Right cardiac atrium (tissue), 5 donors: ENCODE data around the gene DCLRE1B. TPM values are rescaled to one million over a fixed set of nuclear protein-coding genes. Genes with fewer than 3 reads are reported as not detected.

Experiments
- ATAC-seq, 2 donors: fragments of 200-7000 bp; cut with Tn5 transposase; one replicate each; pipeline versions ENCODE4 v1.8.0 to v1.9.1; 2020; ENCODE audit warnings: moderate library complexity in 2 of 2, mild to moderate bottlenecking in 1 of 2
- DNase-seq, 3 donors: peaks; one replicate each; pipeline ENCODE4 v3.0.0-alpha.2; 2020
- H3K27ac ChIP-seq: one replicate; pipeline ENCODE4 v1.5.1; 2013; ENCODE audit warnings: mild to moderate bottlenecking, low read length, control low read depth, moderate library complexity
- H3K27me3 ChIP-seq: one replicate; pipeline ENCODE4 v1.6.1; 2013; ENCODE audit not compliant: control insufficient read depth, insufficient read depth
- H3K4me1 ChIP-seq: one replicate; pipeline ENCODE4 v1.6.1; 2013; ENCODE audit warnings: low read length; ENCODE audit not compliant: control insufficient read depth, insufficient read depth
- H3K4me3 ChIP-seq: one replicate; pipeline ENCODE4 v1.5.1; 2013; ENCODE audit warnings: low read length, control low read depth
- H3K9me3 ChIP-seq: one replicate; pipeline ENCODE4 v1.6.1; 2013; ENCODE audit warnings: low read length; ENCODE audit not compliant: control insufficient read depth
- WGBS: extraction: QIAGEN DNeasy Blood & Tissue Kit; methylation state at CpG from one replicate; pipeline ENCODE4 v1.1.7; 2013; 5-methylcytosine and 5-hydroxymethylcytosine counted together
- intact Hi-C, 4 donors: fragments of 100-400 bp; cut with DNase I; formaldehyde crosslinking; loops; one replicate each; pipeline versions ENCODE4 v1.11.0 to v1.14.0; 2022 to 2023
- polyA plus RNA-seq: library from polyadenylated mRNA; stranded (reverse); fragments of 200-250 nt; gene quantifications from one replicate; pipeline ENCODE4 v1.2.3, GENCODE V29; 2013
- total RNA-seq, 4 donors: library from RNA; stranded (reverse); fragmentation: NEBNext Ultra II Directional; extraction: Animal tissue kit (Norgen Biotek cat#: 25700); gene quantifications; one replicate each; pipeline ENCODE4 v1.2.1, GENCODE V29; 2021
- donor health status: healthy with polysubstance abuse.
- donor health status: DM: no; HTN: yes; CAD: no.
- donor health status: DM: no; HTN: no; CAD: no.
- donor health status: DM: no; HTN: yes; CAD: no; lungs with severe emphysema.
- donor health status: DM: yes; HTN: yes; CAD: no.

DCLRE1B gene
- total and polyA plus RNA-seq, 5 donors, result 0.97 to 3.4 (median 2.6) TPM

DNA sequence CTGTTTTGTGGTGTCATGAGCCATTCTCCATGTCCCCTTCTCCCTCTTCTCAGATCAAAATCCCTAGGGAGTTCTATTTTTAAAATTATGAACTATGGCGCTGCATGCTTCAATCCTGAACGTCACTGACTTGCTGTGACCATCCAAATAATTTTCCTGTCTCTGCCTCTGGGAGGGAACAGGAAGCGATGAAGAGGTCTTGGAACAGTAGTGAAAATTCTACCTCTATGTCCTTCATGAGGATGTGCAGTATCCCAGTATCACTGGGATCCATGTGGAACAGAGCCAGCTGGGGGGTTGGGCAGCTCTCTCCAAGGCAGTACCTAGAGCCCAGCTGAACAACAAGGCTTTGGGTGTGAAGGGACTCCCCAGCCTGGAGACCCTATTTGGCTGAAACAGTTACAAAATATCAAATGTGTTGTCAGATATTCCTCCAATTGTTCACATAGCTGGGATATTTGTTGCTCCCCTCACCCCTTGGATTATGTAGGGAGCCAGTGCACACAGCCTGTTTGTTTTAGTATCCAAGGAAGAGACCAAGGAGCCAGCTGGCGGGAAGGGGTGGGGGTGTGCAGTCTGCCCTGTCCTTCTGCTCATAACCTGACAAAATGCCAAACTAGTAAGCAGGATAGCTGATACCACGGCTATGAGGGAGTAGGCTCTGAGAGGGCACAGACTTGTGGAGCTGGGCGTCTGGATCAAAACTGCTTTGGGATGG is 7.6 kb downstream of the DCLRE1B start:
- peak overlapping the region; percentile 9 for H3K4me3 ChIP-seq

GRCh38 chr1:113913312-113913668 is 8.2 kb downstream of the DCLRE1B start:
- Histone ChIP-seq H3K4me3 (no peak overlapping the region), H3K27ac (peak overlapping the region; percentile 96), H3K9me3 (no peaks in the 10 kb centered on the region), H3K4me1 (peaks cover 6% of the 10 kb centered on the region), H3K27me3 (no peaks in the 10 kb centered on the region)
- intact Hi-C loops, result no loop called here
- ATAC-seq (peak in 1 of 2 donors; percentile 33), DNase-seq (no peak)
- WGBS, result 25% methylated on average over 3 of the region's 3 CpGs

More for the DNA sequence above, 7.6 kb downstream of the DCLRE1B start:
- ATAC-seq, result peak; percentile 90 to 92
- Histone ChIP-seq H3K27me3 (no peaks in the 10 kb centered on the region), H3K27ac (peak overlapping the region; percentile 96), H3K9me3 (no peaks in the 10 kb centered on the region), H3K4me1 (peaks cover 6% of the 10 kb centered on the region)
- 22% methylated on average over 6 of the region's 6 CpGs for WGBS
- intact Hi-C loops, result no loop called here
- DNase-seq, result peak; percentile 47 to 77 (median 77)

DNA sequence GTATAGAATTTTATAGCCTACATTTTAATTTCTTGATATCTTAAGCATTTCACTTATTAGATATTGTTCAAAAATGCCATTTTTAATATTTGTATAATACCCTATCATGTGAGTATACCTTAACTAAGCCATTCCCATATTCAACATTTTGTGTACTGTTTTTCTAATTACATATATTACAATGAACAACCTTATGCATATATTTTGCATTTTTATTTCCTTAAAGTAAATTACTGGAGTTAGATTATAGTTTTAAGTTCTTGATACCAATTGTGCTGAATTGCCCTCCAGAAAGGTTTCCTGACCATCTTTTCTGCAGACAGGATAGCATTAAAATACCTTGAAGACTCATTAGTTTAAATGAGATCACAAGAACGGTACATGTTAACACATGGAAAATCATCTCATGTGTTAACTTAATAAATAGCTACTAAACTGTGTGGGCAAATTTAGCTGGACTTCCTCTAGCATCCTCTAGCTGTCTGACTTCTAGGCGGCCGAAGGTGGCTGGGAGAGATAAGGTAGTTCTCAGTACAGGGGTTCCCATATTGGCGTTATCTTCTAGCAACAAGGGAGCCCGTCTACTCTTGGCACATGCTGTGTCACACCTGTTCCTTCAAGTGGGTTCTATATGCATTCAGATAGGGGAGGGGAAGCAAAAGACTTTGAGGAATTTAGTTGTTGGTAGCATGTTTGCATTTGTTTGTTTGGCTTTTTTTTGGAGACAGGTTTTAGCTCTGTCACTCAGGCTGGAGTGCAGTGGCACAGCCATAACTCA is 8.9 kb downstream of the DCLRE1B start:
- no peak overlapping the region for H3K27ac ChIP-seq
- ATAC-seq, result no peak
- no peaks in the 10 kb centered on the region for H3K27me3 ChIP-seq
- 59% methylated on average over 5 of the region's 5 CpGs for WGBS
- intact Hi-C loops, result no loop called here
- no peaks in the 10 kb centered on the region for H3K9me3 ChIP-seq
- no peak for DNase-seq
- H3K4me1 ChIP-seq, result peaks cover 6% of the 10 kb centered on the region
- H3K4me3 ChIP-seq, result no peak overlapping the region

- intact Hi-C loops, result no loop called here
- WGBS, result 99% methylated on average over 5 of the region's 5 CpGs
- Histone ChIP-seq H3K27ac (no peak overlapping the region), H3K27me3 (no peaks in the 10 kb centered on the region), H3K9me3 (no peaks in the 10 kb centered on the region), H3K4me1 (peaks cover 6% of the 10 kb centered on the region), H3K4me3 (no peak overlapping the region)
- ATAC-seq (no peak), DNase-seq (no peak)
Measured at GRCh38 chr1:113916974-113917373, 11.8 kb downstream of the DCLRE1B start.

GRCh38 chr1:113917400-113918082 is 12.4 kb downstream of the DCLRE1B start:
- WGBS, result 81% methylated on average over 2 of the region's 2 CpGs
- Histone ChIP-seq H3K4me3 (no peak overlapping the region), H3K27ac (no peak overlapping the region), H3K27me3 (no peaks in the 10 kb centered on the region), H3K9me3 (no peaks in the 10 kb centered on the region), H3K4me1 (peaks cover 6% of the 10 kb centered on the region)
- intact Hi-C loops, result no loop called here
- DNase-seq, result no peak
- ATAC-seq, result no peak

DNA sequence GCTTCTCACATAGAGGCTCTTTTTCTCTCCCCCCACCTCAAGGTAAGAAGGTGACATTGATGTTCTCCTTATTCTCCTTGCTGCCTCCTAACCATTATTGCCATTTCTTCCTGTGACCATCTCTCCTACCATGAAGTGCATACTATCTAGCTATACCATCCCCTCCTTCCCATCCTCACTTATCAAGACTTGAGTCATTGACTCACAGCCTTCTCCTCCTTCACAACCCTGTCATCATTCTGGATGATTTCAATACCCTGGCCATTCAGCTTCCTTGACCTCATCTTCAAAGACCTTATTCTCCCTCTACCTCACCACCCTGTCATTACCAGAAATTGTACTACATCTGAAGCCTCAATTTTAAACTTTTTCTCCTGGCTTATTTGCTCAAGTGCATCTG is 13.1 kb downstream of the DCLRE1B start:
- Histone ChIP-seq H3K4me1 (no peaks in the 10 kb centered on the region), H3K27ac (no peak overlapping the region), H3K4me3 (no peak overlapping the region), H3K9me3 (no peaks in the 10 kb centered on the region), H3K27me3 (no peaks in the 10 kb centered on the region)
- no peak for DNase-seq
- no peak for ATAC-seq
- intact Hi-C loops, result no loop called here

- Histone ChIP-seq H3K4me3 (no peak overlapping the region), H3K27ac (no peak overlapping the region), H3K27me3 (no peaks in the 10 kb centered on the region), H3K9me3 (no peaks in the 10 kb centered on the region), H3K4me1 (no peaks in the 10 kb centered on the region)
- ATAC-seq, result no peak
- WGBS, result 71% methylated on average over 4 of the region's 4 CpGs
- intact Hi-C loops, result no loop called here
- no peak for DNase-seq
Measured at GRCh38 chr1:113922957-113923356, 17.8 kb downstream of the DCLRE1B start.

GRCh38 chr1:113924473-113924872 is 19.3 kb downstream of the DCLRE1B start:
- Histone ChIP-seq H3K27ac (no peak overlapping the region), H3K4me1 (no peaks in the 10 kb centered on the region), H3K27me3 (no peaks in the 10 kb centered on the region), H3K4me3 (no peak overlapping the region), H3K9me3 (no peaks in the 10 kb centered on the region)
- intact Hi-C loops, result no loop called here
- DNase-seq (no peak), ATAC-seq (no peak)
- WGBS, result 91% methylated on average over 2 of the region's 2 CpGs

DNA sequence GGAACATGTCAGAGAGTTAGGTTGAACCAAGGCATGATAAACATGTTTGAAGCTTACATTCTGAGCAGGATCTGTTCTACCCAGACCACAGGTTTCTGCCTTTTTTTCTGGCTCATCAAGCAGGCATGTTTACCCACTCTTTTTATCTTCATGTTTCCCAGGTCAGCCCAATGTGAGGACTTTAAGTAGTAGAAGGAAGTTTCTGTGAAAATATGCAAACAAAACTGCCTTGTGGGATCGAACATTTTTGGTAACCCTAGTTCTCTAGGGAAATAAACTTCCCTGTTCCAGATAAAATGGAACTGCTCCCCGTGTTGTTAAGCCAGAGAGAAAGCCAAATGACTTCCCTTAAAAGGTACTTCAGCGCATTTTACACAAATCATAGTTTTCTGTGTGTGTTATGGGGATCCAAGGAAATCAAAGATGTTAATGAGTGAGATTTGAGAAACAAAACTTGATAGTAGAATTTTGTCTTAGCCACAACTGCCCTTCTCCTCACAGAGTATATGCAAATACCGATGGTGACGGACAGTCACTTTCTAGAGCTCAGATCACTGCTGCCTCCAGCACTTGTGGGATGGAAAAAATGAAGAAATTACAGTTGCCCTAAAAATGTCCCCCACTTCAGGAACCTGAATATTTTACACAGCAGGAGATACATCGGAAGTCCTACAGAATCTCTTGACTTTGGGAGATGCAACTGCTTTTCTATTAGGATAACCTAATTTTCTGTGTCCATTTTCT is 23.2 kb downstream of the DCLRE1B start:
- 16% methylated on average over 6 of the region's 6 CpGs for WGBS
- H3K4me1 ChIP-seq, result peaks cover 3% of the 10 kb centered on the region

GRCh38 chr1:113928941-113929749 is 24.0 kb downstream of the DCLRE1B start, which contains the start of gene HIPK1:
Gene HIPK1, plus strand, starts transcription at chr1:113929324.
- intact Hi-C loops, result loop anchor here in 1 of 4 donors (2.0 kb wide), 1 partner anchor 24 kb away; the partner anchor contains the start of genes AP4B1 and DCLRE1B
- Histone ChIP-seq H3K4me1 (peaks cover 3% of the 10 kb centered on the region), H3K27me3 (no peaks in the 10 kb centered on the region), H3K27ac (peak within 1 kb of the TSS; percentile 96), H3K9me3 (no peaks in the 10 kb centered on the region), H3K4me3 (peak within 1 kb of the TSS; percentile 76)
- DNase-seq (peak; percentile 94 to 97 (median 97)), ATAC-seq (peak; percentile 95)
- under 1% methylated on average over 61 of the region's 61 CpGs for WGBS

More for the DNA sequence above, 23.2 kb downstream of the DCLRE1B start:
- Histone ChIP-seq H3K9me3 (no peaks in the 10 kb centered on the region), H3K4me3 (peak overlapping the region; percentile 76), H3K27ac (peak overlapping the region; percentile 96), H3K27me3 (no peaks in the 10 kb centered on the region)
- ATAC-seq, result no peak
- DNase-seq, result no peak
- intact Hi-C loops, result loop anchor here in 1 of 4 donors (2.0 kb wide), 1 partner anchor 24 kb away; the partner anchor contains the start of genes AP4B1 and DCLRE1B
